Breast epithelium (tissue), 4 donors: Measurements from ENCODE around the gene ASIC4. TPM values are rescaled to one million over a fixed set of nuclear protein-coding genes. Genes with fewer than 3 reads are reported as not detected.
A peak's percentile ranks its signal among the peaks of the same experiment; 100 is the strongest.

Source experiments
- DNase-seq, 2 donors: peaks; one replicate each; pipeline ENCODE4 v3.0.0-alpha.2; 2019; ENCODE audit warnings: low spot score in 2 of 2
- H3K27ac ChIP-seq, 2 donors: fragments of 200-600 bp; sonication (generic) in 1 of 2; one replicate each; pipeline ENCODE4 v1.5.1; 2016 to 2019; ENCODE audit warnings: mild to moderate bottlenecking in 1 of 2
- H3K27me3 ChIP-seq, 2 donors: fragments of 200-600 bp; sonication (generic) in 1 of 2; one replicate each; pipeline versions ENCODE4 v1.5.1 to v1.6.0; 2017 to 2019; ENCODE audit warnings: control low read depth in 1 of 2, mild to moderate bottlenecking in 1 of 2
- H3K36me3 ChIP-seq: fragments of 200-600 bp; one replicate; pipeline ENCODE4 v1.5.1; 2019
- H3K4me1 ChIP-seq, 2 donors: fragments of 200-600 bp; sonication (generic); one replicate each; pipeline ENCODE4 v1.5.1; 2016 to 2019; ENCODE audit warnings: control low read depth in 1 of 2
- H3K4me3 ChIP-seq, 3 donors: fragments of 200-600 bp; sonication (generic); 1 replicate in 2 of 3; 2 replicates in 1 of 3; pipeline ENCODE4 v1.5.1; 2016 to 2019; ENCODE audit warnings: mild to moderate bottlenecking in 3 of 3, moderate library complexity in 2 of 3
- H3K9me3 ChIP-seq, 2 donors: fragments of 200-600 bp; sonication (generic) in 1 of 2; one replicate each; pipeline ENCODE4 v1.5.1; 2016 to 2019; ENCODE audit warnings: control low read depth in 1 of 2
- POLR2A ChIP-seq: fragments of 450-650 bp; IDR thresholded peaks from one replicate; pipeline ENCODE4 v1.6.1; 2016; ENCODE audit warnings: antibody characterized with exemption, mild to moderate bottlenecking, moderate library complexity
- POLR2AphosphoS5 ChIP-seq, 3 donors: sonication (generic); formaldehyde crosslinking; IDR thresholded peaks; one replicate each; pipeline ENCODE4 v1.6.1; 2017; ENCODE audit warnings: antibody characterized with exemption in 3 of 3
- intact Hi-C: fragments of 100-400 bp; cut with DNase I; formaldehyde crosslinking; loops from one replicate; pipeline ENCODE4 v1.15.1; 2023; ENCODE audit warnings: low total_unique reads
- total RNA-seq, 3 donors: library from RNA; depleted of rRNA; stranded (reverse); fragments of >200 nt; gene quantifications; one replicate each; pipeline ENCODE4 v1.1.0, GENCODE V29; 2016
- TF ChIP-seq, protein P1 (sequence below), 3 donors: fragments of 450-650 bp; IDR thresholded peaks; one replicate each; pipeline ENCODE4 v1.5.1; 2016 to 2017; ENCODE audit warnings: antibody characterized with exemption in 3 of 3, mild to moderate bottlenecking in 3 of 3, moderate library complexity in 3 of 3

Gene ASIC4
- total RNA-seq, 3 donors from 2014 or later: 0.44 TPM; not detected in 2

DNA sequence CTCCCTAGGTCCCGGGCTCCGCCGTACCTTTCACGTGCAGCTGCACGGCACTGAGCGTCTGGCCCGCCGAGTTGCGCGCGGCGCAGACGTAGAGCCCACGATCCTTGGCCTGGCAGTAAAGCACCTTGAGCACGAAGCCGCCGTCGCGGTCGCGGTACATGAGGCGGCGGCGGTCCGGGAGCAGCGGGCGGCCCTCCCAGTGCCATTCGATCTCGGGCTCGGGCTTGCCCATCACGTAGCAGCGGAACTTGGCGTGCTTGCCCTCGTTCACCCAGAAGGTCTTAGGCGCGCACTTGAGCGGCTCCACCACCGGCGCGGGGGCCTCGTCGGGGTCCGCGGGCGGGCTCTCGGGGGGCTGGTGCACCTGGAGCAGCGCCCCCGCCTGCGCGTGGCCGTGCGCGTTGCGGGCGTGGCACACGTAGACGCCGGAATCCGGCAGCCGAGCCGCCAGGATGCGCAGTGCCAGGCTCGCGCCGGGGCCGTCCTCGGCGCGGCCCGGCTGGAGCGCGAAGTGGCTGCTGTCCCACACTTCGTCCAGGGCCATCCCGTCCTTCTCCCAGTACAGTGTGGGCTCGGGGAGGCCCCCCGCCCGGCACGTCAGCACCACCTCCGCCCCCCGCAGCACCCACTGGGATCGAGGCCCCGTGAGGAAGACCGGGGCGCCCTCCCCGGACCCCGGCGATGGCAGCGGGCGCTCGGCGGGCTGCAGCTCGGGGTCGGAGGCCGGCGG, 56.1 kb downstream of the ASIC4 start:
- Histone ChIP-seq H3K27me3 (no peaks in the 10 kb centered on the region), H3K9me3 (no peaks in the 10 kb centered on the region), H3K4me3 (peak overlapping the region; percentile 67 to 99 (median 76)), H3K36me3 (no peaks in the 10 kb centered on the region), H3K27ac (peak overlapping the region; percentile 77 to 93), H3K4me1 (no peaks in the 10 kb centered on the region)
- no peak for DNase-seq
- intact Hi-C loops: no loop called here
- no peak for TF ChIP-seq POLR2A

DNA sequence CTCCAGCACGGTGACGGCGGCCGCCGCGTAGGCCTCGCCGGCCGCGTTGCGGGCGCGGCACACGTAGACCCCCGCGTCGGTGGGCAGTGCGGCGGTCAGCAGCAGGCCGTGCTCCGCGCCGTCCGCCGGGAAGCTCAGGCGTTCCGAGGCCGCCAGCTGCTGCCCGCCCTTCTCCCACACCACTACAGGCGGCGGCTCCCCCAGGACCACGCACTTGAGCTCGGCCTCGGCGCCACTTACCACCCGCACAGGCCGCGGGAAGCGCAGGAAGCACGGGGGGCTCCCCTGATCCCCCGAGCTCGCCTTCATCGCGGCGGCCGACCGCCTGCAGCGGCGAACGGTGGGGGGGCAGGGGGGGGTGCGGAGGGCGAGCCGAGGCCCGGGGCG, 56.6 kb downstream of the ASIC4 start:
- no peak for DNase-seq
- Histone ChIP-seq H3K36me3 (no peaks in the 10 kb centered on the region), H3K27ac (peak overlapping the region; percentile 77 to 93), H3K4me1 (no peaks in the 10 kb centered on the region), H3K4me3 (peak overlapping the region; percentile 67 to 99 (median 76)), H3K27me3 (no peaks in the 10 kb centered on the region), H3K9me3 (no peaks in the 10 kb centered on the region)
- intact Hi-C loops: no loop called here
- TF ChIP-seq POLR2A: no peak
- TF ChIP-seq, protein P1, sequence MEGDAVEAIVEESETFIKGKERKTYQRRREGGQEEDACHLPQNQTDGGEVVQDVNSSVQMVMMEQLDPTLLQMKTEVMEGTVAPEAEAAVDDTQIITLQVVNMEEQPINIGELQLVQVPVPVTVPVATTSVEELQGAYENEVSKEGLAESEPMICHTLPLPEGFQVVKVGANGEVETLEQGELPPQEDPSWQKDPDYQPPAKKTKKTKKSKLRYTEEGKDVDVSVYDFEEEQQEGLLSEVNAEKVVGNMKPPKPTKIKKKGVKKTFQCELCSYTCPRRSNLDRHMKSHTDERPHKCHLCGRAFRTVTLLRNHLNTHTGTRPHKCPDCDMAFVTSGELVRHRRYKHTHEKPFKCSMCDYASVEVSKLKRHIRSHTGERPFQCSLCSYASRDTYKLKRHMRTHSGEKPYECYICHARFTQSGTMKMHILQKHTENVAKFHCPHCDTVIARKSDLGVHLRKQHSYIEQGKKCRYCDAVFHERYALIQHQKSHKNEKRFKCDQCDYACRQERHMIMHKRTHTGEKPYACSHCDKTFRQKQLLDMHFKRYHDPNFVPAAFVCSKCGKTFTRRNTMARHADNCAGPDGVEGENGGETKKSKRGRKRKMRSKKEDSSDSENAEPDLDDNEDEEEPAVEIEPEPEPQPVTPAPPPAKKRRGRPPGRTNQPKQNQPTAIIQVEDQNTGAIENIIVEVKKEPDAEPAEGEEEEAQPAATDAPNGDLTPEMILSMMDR (IDR thresholded peaks at IDR 0.05): no peak
- no peak for TF ChIP-seq POLR2AphosphoS5 (IDR thresholded peaks at IDR 0.05)

DNA sequence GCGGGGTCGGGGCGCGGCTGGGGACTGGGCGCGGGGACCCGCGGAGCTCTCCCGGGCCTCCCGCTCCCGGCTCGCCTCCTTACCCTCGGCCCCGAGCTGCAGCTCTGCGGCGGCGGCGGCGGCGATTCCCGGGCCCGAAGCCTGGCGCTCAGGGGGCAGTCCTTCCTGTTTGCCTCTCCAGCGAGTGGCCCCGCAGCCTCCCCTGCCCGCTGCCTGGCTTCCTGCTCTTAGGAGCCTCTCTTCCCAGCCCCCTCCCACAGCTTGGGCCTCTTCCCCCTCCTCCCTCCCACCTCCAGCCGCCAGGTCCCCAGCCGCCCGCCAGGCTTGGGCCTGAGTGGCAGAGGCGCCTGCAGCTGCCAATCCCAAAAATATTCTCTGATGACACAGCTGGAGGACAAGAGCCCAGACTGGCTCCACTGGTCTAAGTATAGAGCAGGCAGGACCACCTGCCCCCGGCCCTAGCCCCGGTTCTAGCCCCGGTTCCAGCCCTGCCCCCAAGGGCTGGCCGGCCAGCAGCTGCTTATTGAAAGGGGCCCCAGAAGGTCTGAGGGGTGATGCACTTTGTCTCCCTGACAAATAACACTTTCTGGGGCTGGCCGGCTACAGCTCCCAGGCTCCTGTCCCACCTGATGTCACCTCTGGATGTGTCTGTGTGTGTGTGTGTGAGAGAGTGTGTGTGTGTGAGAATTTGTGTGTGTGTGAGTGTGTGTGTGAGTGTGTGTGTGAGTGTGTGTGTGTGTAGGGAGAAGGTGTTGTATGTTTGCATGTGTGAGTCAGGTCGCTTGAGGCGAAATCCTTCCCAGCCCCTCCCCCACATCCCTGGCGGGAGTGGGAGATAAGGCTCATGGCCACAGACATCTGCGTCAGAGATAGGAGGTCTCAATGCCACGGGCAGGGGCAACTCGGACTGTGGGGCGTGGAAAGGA, 57.3 kb downstream of the ASIC4 start, which contains the start of gene OBSL1:
TSS of gene OBSL1 (minus strand) at position 229 of the 926 bp plus-strand sequence. CDS start 307 bp downstream, outside the sequence.
- Histone ChIP-seq H3K36me3 (no peaks in the 10 kb centered on the region), H3K27ac (peak within 1 kb of the TSS; percentile 77 to 93), H3K9me3 (no peaks in the 10 kb centered on the region), H3K4me3 (peak within 1 kb of the TSS; percentile 67 to 99 (median 76)), H3K4me1 (no peaks in the 10 kb centered on the region), H3K27me3 (no peaks in the 10 kb centered on the region)
- TF ChIP-seq, protein P1 (IDR thresholded peaks at IDR 0.05): no peak
- TF ChIP-seq POLR2AphosphoS5 (IDR thresholded peaks at IDR 0.05): no peak
- TF ChIP-seq POLR2A: no peak
- intact Hi-C loops: no loop called here
- DNase-seq: peak in 1 of 2 donors; percentile 72

DNA sequence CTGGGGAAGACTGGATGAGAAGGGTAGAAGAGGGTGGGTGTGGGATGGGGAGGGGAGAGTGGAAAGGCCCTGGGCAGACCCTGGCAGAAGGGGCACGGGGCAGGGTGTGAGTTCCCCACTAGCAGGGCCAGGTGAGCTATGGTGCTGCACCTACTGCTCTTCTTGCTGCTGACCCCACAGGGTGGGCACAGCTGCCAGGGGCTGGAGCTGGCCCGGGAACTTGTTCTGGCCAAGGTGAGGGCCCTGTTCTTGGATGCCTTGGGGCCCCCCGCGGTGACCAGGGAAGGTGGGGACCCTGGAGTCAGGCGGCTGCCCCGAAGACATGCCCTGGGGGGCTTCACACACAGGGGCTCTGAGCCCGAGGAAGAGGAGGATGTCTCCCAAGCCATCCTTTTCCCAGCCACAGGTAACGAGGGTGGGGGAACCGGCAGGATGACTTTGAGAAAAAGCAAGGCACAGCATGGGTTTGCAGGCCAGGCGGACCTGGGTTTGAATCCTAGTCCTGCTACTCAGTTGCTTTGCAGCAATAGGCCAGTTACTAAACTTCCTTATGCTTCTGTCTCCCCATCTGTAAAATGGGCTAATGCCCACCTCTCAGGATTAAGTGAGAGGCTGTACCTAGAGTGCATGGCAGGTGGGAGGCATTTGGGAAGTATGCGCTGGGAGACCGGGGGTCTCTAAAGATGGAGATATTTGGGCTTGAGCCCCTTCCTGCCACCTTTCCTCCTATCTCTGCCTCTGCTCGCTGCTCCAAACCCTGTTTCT, 58.1 kb downstream of the ASIC4 start, which contains the start of gene INHA:
TSS of gene INHA (plus strand) at position 74 of the 765 bp plus-strand sequence. CDS start at position 139, 65 bp downstream.
- intact Hi-C loops: no loop called here
- Histone ChIP-seq H3K36me3 (no peaks in the 10 kb centered on the region), H3K27ac (peak within 1 kb of the TSS; percentile 77 to 93), H3K4me3 (peak within 1 kb of the TSS; percentile 67 to 99 (median 76)), H3K4me1 (no peaks in the 10 kb centered on the region), H3K9me3 (no peaks in the 10 kb centered on the region), H3K27me3 (no peaks in the 10 kb centered on the region)
- no peak for DNase-seq
- TF ChIP-seq POLR2A (no peak), POLR2AphosphoS5 (IDR thresholded peaks at IDR 0.05) (no peak)
- TF ChIP-seq, protein P1 (IDR thresholded peaks at IDR 0.05): no peak

DNA sequence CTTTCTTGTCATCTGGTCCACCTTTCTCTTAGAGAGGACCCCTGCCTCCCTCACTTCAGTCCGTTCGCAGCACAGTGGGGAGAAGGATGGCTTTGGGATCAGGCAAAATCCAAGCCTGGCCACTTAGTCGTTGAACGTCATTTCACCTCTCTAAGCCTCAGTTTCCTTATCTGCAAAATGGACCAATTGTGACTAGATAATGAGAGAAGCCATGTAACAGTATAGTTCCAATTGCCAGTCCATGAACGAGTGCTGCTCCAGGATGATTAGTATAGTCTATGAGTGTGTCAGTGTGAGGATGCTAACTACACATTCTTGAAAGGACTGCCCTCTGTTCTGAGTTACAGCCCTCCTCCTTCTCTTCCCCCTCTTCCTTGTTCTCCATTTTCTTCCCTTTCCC, 58.9 kb downstream of the ASIC4 start:
- Histone ChIP-seq H3K36me3 (no peaks in the 10 kb centered on the region), H3K9me3 (no peaks in the 10 kb centered on the region), H3K27ac (no peak overlapping the region), H3K4me3 (no peak overlapping the region), H3K4me1 (no peaks in the 10 kb centered on the region), H3K27me3 (no peaks in the 10 kb centered on the region)
- no peak for DNase-seq
- intact Hi-C loops: no loop called here
- no peak for TF ChIP-seq POLR2AphosphoS5 (IDR thresholded peaks at IDR 0.05)
- no peak for TF ChIP-seq POLR2A
- TF ChIP-seq, protein P1 (IDR thresholded peaks at IDR 0.05): no peak
